HG03039 (cell line): Measurements from ENCODE around the gene ODC1.
"Not testable (repeated sequence)": the region's sequence is repeated elsewhere in the genome, so short reads cannot be mapped to it uniquely, and the experiment has no call there.

ENCODE experiments used
- ATAC-seq: cut with Tn5 transposase; IDR thresholded peaks from one replicate; pipeline ENCODE4 v1.9.1; 2021; ENCODE audit warnings: mild to moderate bottlenecking, moderate library complexity; ENCODE audit not compliant: unreplicated experiment

The ODC1 gene

DNA sequence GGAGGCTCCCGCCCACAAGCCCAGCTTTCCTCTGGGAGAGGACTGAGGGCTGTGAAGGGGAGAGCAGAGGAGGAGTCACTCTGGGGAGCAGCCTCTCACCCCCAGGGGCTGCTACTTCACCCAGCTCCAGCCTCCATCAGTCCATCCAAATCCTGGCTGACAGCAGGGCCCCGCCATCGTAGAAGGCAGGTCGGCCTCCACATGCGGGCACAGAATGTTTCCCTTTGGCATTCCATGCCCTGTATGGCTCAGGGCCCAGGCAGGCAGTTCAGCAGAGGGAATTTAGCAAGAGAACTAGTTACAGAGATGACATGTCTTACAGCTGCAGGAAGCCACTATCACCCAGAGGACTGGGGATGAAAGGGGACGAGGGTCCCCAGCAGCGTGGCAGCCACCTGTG is 6.4 kb upstream of the ODC1 start:
- no peak for ATAC-seq

DNA sequence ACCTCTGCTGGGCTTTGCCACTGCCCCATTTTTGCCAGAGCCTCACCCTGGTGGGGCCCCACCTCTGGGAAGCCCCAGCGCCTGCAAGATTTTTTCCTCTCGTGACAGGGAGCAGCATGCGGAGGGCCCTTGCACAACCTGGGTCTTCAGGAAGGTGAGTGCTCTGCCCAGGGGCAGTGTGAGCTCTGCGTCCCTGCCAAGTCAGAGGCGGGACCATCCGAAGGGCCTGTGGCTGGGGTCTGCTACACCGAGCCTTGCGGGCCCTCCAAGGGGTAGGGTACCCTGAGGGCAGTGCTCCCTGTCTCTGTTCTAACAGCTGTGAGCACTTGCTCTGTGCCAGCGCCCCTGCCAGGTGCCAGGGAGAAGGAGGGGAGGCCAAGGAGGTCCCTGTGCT is 5.8 kb upstream of the ODC1 start:
- no peak for ATAC-seq

DNA sequence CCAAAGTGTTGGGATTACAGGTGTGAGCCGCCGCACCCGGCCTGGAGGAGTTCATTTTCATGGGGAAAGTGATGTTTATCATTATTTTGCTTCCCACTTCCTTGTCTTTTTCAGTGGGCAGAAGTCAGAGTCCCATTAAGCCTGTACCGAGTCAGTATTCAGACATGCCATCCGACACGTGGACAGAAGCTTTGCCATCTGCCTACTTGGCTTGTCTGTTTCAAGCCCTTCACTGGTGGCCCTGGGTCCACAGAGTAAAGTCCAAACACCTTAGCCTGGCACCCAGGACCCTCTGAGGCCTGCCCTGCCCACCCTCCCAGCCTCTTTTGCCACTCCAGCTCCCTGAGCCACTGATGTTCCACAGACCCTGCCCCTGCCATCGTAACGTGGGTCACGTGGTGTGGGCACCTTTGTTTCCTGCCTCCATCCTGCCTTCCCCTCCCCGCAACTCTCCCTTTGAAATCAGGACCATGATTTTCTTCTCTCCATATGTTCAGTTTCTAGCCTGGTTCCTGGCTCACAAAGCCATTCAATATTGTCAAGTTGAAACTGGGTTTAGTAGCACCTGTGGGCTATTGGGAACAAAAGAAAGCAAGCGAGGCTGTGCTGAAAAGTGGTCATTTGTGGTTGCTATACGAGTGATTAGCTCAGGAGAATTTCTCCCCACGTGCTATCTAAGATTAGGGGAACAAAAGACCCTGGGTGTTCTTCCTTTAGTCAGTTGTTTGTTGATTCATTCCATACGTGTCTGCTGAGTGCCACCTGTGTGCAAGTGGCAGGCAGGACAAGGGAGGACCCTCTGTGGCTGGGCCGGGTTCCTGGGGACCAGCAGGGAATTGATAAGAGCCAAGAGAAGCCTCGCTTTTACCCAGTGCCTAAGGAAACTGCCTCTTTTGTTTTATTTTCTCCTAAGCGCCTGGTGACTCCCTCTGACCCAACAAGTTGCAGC is 5.1 kb upstream of the ODC1 start:
- no peak for ATAC-seq

DNA sequence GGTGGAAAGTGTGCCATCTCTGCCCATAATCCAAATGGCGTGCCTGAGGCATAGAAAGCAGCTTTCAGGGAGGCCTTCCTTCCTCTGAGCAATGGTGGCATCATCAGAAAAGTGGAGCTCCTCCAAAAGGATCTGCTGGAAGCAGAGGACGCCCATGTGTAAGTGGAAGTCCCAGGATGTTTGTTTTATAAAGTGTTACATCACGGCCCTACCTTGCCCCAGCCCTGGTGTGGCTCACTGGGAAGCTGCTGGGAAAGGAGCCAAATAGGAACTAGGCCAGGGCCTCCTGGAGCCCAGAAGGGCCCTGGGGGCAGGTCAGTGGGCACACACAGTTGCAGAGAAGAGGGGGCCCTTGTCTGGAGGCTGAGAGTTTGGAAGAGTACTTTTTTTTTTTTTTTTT is 4.2 kb upstream of the ODC1 start:
- no peak for ATAC-seq

DNA sequence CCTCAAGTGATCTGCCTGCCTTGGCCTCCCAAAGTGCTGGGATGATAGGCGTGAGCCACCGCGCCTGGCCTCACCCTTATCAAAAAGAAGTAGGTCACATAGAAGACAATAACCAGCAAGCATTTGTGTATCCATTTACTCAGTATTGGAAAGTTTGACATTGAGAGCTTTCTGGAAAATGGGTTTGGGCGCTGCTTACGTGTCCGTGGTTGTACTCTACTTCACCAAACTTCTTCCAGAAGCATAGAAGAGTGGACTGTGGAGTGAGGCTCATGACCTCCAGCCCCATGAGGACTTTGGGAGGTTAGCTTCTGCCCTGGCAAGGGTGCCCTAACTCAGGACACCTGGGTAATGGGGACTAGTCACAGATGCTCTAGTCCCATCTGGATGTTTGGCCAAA is 3.7 kb upstream of the ODC1 start:
- ATAC-seq: no peak

DNA sequence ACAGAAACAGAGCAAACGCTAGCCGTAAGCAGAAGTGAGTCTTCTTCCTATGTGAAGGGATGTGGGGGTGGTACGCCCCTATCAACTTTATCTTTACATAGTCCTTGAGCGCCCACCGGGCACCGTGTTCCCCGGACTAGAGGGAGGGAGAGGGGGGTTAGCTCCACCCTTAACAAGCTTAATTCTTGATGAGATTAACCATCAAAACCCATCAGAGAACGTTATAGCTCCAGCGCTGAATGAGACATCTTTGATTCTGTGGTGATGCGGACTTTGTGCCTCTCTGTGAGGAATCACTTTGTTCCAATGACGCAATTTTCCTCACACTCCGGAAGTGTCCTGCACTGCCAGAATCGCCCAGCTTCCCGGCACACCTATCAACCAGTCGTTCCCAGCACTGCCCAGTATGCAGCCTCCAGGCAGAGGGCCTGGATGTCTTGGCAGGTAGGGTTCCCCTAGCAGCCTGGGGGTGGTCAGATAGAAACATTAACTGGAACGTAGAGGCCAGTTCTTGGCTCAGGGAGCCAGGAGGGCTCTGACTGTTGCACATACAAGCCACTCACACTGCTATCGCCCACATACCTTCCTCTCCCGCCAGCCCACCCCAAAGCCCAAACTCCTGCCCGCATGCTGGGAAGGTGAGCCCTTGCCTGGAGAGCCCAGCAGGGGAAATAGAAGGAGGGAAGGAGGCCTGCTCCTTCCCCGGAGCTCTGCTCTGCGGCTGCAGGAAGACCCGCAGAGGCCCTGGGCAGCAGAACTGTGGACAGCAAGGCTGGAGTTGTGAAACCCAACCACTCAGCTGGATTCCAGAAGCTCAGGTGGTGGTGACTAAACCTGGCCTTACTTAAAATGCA is 1.9 kb upstream of the ODC1 start:
- no peak for ATAC-seq

DNA sequence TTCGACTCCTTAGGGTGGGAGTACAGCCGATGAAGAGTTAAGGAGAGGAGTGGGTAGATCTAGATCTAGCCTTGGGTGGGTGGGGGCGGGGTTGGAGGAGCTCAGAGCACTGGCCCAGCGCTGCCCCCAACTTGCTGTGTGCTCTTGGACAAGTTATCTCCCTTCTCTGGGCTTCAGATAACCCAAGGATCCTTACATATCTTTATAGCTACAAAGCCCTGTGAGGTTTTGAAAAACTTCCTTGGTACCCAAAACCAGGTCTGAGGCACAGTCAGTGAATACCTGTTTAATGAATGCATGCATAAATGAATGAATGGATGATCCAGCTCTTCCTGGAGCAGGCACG is 1.3 kb upstream of the ODC1 start:
- no peak for ATAC-seq

DNA sequence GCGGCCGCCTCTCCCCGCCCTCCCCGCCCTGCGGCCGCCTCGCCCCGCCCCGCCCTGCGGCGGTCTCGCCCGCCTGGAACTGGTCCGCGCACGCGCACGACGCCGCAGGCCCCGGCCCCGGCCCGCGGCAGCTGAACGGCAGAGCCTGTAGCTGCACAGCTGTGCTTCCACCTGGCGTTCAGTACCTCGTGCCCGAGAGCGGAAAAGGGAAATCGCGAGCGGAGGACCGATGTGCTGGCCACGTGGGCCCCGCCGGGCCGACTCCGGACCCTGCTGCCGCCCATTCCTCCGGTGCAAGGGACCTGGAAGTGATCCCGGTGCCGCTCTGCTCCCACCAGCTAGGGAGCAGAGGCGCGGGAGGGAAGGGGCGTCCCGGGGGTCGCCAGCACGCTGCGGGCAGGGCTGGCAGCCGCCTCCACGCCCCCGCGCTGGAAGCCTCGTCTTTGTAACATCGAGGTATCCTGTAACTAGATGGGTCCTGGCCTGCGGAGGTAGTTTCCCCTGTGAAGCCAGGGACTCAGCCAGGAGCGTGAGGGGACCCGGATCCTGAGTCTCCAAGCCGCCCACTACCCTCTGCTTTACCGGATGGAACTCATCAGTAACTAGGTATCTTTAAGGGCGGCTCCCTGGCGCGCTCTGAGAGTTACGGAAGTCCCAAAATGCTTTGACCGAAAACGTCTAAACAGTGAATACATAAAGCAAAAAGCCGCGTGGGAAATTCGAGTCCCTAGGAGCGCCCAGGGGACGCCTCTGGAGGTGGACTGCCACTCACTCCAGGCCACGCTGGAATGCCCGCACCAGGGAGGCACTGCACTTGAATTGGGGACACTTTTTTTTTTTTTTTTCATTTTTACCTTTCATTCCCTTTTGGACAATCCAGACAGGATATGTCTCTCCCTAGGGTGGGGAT is 704 bp upstream of the ODC1 start:
- ATAC-seq: peak; percentile 60

DNA sequence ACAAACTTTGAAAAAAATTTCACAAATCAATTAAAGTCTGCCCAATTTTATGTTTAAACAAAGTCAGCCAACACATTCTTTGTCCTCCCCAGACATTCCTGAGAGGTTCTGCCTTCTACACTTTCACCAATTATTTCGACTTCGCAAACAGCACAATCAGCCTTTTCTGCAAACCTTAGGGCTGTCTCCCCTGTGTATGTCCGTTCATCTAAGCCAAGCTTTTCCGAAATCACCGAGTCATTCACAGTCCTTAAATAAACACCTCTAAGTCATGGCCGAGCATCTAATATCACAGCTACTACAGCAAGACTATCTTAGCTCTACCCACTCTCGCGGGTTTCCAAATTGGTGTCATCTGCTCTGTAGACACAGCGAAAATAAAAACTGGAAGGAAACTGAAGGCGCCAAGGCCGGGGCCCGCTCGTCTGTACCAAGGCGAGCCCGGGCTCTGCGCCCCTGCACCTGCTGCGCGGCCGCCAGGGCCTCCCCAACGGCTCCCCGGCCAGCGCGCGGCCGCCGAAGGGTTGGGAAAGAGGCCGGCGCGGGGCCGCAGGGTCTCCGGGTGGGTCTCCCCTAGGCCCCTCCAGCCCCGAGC is 730 bp downstream of the ODC1 start:
- ATAC-seq: peak; percentile 12

DNA sequence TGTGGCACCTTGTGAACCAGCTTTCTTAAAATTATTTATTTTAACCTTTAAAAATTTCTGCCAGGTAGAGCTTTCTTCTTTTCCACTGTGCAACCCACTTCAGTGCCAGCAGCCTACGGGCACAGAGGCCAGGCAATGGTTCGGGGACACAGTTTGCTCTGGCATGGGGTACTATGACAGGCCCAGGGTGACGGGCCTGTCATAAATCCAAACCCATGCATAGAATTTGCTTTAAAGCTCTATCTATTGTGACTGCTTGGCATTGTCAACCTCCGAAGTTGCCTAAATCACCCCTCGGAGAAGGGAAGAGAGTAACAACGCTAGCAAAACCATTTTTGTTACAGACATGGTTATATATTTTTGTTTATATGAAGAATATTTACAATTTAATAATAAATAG is 1.5 kb downstream of the ODC1 start:
- ATAC-seq: no peak

DNA sequence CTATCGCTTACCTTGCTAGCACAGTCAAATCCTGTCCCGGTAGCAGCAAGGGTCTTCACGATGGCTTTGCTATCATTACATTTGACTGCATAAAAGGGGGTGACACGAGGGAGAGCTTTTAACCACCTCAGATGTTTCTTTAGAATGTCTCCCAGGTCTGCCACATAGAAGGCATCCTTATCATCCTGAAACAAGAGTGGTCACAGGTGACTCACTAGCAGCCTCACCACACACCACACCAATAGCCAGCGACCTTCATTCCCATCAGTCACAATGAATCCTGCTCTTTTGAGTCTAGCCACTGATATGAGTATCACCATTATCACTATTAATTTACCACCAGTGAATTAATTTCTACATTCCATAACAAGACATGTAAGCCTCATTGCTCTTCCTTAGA is 3.7 kb downstream of the ODC1 start:
- ATAC-seq: no peak

DNA sequence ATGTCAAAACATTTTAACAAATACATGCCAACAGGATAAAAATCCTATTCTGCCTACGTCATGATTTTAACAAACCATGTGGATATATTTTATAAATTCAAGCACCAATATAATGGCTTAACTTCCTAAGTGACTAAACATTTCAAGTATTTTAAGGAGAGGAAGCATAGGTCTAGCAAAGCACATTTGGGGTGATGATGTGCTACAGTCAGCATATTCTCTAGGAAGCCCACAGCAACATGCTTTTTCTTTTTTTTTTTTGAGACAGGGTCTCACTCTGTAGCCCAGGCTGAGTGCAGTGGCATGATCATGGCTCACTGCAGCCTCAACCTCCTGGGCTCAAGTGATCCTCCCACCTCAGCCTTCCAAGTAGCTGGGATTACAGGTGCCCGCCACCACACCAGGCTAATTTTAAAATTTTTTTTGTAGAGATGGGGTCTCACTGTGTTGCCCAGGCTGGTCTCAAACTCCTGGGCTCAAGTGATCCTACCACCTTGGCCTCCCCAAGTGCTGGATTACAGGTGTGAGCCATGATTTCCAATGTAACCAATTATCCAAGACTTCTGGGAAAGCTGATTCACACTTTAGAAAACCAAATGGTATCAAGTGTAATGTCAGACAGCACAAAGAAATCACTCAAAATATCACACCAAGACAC is 5.5 kb downstream of the ODC1 start:
- not testable (repeated sequence) for ATAC-seq

DNA sequence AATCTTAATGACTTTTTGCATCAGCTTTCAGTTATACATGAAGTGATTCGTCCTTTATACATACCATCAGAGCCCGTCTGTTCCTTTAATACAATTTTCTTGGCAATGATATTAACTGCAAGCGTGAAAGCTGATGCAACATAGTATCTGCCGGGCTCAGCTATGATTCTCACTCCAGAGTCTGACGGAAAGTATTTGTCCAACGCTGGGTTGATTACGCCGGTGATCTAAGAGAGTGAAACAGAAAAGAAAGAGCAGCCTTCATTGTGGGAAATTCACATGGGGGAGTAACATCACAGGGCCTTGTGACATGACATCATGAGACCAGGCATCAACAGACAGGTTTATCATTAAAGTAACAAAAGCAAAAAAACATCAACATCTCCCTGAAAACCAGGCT is 6.2 kb downstream of the ODC1 start:
- no peak for ATAC-seq

DNA sequence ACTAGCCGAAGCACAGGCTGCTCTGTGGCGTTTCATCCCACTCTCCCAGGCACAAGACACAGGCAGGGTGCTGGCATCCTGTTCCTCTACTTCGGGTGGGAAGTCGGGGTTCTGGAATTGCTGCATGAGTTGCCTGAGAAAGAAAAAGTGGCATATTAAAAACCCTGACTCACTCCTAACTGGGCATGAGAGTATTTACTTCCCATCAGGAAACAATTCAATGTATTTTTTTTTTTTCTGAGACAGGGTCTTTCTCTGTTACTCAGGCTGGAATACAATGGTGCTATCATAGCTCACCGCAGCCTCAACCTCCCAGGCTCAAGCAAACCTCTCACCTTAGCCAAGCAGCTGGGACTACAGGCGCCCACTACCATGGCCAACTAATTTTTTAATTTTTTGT is 7.4 kb downstream of the ODC1 start:
- no peak for ATAC-seq

DNA sequence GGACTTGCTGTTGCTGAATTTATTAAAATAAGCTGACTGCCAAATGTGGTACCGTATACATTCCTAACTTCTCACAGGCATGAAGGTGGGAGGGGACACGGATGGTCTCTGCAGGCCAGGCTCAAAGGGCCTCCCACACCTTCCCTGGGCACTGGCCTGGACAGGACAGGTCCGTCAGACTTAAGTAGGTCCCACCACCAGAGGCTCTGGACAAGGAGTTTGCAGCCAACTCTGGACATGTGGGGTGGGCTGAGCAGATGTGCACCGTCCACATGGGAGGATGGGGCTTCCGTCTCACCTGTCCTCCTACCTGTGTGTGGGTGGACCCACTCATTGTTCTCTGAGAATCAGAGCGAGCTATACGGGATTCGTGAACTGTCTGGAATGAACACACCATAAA is 8.2 kb downstream of the ODC1 start:
- no peak for ATAC-seq

DNA sequence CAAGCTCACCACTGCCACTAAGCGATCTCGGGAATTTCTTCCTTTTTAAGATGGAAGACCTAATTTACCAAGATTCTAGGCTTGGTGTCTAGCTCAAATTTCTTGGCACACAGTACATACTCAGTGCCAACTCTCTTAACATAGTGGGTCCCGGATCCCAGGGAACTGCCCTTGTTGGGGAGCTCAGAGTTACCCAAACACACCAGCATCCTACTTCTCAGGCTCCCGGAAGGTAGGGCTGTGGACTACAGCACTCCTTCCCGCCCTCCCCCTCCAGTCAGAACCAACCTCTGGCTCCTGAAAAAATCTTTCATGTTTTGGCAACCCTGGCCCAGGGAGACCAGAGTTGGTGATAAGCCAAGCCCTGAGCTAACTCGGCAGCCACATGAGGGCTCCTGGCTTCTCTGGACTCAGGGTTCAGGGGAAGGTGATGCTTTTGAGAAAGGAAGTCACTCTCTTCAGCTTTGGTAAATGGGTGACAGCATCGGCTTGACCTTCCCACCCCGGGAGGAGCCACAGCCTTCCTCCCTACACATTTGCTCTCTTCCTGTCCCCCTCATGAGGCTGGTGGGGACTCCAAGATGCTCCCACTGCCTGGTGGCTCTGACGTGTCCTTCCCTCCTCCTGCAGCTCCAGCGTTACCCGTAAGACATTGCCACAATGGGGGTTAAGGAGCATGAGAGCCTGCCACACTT is 8.8 kb downstream of the ODC1 start:
- ATAC-seq: no peak

DNA sequence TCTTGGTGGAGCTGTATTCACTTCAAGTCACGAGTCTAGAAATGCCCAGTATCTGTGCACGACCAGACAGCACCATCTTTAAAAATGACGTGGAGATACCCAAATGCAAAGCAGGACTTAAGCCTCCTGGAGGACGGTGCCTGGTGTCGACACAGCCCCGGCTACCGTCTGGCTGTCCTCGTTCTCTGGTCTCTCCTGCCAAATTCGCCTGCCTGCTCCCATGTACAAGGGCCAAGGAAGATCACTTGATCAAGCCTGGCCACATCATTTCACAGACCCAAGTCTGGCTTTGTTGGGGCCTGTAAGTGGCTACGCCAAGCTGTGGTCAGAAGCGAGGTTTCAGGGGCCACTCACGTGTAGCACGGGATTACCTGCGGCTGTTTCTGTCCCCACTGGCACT is 9.4 kb downstream of the ODC1 start:
- no peak for ATAC-seq

DNA sequence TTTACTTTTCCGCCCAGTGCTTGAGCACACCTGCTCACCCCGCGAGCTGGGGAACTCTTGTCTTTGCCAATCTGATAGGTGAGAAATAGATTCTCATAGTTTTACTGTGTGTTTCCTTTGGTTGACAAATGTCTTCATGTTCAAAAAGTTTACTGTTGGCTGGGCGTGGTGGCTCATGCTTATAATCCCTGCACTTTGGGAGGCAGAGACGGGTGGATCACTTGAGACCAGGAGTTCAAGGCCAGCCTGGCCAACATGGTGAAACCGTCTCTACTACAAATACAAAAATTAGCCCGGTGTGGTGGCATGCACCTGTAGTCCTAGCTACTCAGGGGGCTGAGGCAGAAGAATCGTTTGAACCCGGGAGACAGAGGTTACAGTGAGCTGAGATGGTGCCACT is 10.3 kb downstream of the ODC1 start:
- no peak for ATAC-seq

DNA sequence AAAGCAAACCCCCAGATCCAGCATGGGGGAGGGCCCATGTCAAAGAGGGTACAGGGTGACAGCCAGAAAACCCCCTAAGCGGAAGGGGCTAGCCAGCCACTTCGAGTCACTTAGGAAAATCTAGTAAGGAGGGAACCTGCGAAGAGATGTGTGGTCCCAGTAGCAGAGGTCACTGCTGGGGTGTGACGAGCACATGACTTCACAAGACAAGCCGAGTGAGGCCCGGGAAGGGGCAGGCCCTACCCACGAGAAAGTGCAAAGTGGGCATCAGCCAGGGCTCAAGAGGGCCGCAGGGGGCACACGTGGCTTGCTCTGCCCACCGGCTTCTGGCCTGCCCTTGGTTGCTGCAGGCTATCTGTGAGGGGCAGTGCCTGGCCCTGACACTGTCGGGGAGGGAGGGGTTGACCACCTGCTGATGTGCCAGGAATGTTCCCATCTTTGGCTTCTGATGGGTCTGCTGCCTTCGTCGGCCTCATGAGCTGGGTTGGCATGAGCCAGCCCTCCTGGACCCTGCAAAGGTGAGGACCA is 11.5 kb downstream of the ODC1 start:
- ATAC-seq: no peak
